Activated naive CD4-positive, alpha-beta T cell (primary cell): ENCODE measurements around the gene TSNAXIP1.
A peak's percentile ranks its signal among the peaks of the same experiment; 100 is the strongest.
"Not testable (repeated sequence)": the region's sequence is repeated elsewhere in the genome, so short reads cannot be mapped to it uniquely, and the experiment has no call there.

Experiments
- DNase-seq, 4 experiments: peaks; one replicate each; lab custom pipeline; 2025; lab: John Stamatoyannopoulos, UW

TSNAXIP1 gene

DNA sequence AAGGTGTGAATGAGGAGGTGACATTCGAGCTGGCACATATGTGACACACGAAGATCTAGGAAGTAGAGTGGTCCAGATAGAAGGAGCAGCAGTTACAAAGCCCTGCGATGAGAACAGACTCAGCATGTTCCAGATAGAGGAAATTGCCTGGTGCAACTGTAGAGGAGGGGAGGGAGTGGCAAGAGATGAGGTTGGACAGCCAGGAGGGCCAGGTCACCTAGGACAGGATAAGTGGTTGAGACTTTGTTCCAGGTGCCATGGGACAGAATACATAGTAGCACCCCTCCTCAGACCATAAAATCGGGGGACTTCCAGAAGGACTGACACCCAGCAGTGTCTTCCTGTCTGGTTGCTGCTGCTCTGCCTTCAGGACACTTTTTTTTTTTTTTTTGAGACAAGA is 51.8 kb downstream of the TSNAXIP1 start:
- no peak for DNase-seq

DNA sequence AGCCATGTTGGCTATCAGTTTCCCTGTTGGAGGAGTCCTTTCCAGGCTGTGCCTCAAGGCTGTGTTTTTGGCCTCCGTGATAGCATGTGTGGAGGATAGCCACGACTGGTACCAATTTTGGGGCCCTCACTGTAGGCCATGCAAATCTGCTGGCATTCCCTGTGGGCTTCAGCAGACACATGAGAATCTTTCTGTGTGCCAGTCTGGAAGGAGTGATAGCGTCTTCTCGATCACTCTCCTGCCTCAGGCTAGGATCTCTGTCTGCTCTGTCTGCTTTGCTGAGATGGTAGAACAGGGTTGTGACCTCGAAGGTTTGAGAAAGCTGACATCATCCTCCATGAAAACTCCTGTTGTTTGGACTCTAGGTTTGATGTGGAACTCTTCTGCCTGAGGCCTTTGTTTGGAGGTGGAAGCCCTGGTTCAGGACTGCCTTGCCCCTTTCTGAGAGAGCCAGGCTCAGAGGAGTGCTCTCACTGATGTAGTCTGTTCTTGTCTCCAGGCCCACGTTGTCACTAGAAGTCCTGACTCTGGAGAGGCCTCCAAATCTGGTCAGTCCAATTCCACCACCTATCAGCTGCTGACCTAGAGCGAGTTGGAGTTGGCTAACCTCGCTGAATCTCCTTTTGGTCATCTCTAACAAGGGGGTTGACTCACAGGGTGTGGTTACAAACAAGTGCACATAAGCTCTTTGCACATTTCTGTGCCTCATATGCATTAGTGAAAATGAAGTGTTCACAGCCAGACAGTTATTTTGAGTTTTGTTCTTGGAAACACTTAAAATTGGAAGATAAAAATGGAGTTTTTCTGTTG is 54.1 kb downstream of the TSNAXIP1 start:
- DNase-seq: no peak

DNA sequence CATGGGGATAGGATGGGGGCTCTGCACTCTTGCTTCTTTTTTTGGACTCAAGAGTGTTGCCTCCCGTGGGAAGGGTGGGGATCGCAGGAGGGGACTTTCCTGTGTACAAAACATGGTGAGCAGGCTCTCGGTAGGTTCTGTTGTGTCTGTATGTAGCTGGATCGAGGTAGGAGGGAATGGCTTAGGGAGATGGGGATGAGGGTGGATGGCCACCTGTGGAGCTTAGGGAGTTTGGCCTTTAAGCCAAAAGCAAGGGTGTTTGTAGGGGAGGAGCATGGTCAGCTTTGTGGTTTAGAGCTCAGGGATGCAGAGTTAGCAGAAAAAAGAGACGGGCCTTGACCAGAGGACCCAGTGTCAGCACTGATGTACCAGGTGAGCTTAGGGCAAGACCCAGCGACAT is 55.2 kb downstream of the TSNAXIP1 start:
- DNase-seq: no peak

DNA sequence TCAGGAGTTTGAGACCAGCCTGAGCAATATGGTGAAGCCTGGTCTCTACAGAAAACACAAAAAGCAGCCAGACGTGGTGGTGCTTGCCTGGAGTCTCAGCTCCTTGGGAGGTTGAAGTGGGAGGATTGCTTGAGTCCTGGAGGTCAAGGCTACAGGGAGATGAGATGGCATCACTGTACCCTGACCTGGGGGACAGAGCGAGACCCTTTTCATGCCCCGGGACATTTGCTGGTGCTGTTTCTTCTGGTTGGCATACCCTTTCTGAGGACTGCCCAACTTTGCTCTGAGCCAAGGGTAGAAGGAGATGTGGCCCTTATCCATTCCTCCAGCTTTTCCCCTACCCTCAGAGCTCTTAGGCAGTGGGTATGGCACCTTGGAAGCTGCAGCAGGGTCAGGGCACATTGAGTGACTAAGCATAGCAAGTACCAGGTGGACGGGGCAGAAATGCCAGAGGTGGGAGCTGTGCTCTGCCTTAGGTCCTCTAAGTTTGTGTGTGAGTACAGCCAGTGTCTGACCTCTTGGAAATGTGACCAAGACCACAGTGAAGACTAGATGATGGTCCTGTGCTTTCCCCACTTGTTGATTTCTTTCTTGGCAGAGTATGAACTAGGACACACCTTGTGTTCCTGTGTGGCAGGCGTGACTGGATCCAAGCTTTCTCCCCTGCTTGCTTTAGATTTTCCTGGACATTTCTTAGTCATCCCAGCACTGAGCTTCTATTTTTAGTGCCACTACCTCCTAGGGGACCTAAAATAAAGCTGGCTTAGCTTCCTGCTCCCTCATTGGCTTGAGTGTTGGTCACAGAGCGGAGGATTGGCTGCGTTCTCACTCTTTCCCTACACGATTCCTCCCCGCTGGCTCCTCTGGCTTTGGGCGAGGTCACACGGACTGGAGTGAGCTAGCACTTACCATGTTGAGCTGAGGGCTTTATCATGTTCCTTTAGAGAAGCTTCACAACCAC is 56.2 kb downstream of the TSNAXIP1 start:
- no peak for DNase-seq

DNA sequence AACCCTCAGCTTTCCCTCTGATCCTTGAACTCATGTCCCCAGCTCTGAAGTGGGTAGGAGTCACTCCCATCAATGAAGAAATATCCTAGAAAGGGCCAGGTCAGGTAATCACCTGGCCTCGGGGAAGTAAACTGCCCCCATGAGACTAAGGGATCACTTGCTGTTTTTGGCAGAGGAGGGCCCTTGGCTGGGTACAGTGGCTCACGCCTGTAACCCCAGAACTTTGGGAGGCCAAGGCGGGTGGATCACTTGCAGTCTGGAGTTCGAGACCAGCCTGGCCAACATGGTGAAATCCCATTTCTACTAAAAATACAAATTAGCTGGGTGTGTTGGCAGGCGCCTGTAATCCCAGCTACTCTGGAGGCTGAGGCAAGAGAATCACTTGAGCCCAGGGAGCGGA is 57.4 kb downstream of the TSNAXIP1 start:
- not testable (repeated sequence) for DNase-seq

DNA sequence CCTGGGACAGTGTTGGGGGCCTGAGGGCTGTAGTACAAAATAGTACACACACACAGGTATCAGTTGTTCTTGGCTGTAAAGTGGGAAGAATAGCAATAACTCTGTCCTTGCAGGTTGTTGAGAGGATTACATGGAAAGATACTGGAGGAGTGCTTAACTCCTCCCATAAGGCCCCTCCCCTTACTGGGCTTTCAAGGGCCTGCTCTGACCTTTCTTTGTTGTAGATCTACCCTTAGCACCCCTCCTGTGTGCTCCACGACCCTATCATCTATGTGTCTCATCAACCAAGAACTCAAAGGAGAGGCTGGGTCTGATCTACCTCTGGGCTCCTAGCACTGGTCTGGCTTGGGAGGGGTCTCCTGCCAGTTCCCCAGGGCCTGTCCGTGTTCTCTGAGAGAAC is 57.9 kb downstream of the TSNAXIP1 start:
- DNase-seq: no peak

DNA sequence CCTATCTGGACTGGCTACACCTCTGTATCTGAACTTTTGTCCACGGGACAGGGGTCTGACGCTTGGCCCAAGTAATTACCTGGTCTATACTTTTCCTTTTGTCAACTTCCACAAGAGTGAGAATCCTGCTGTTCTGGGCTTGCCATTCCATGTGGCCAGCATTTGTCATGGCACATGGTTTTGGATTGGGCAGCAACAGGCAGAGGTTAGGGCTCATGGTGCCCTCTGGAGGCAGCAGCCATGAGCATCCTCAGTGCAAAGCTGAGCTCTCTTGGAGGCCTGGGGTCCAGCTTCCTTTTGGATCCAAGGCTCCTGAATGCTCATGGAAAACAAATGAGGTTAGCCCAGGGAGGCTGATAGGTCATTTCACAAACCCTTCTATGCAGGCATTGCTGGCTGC is 58.6 kb downstream of the TSNAXIP1 start:
- DNase-seq: no peak

DNA sequence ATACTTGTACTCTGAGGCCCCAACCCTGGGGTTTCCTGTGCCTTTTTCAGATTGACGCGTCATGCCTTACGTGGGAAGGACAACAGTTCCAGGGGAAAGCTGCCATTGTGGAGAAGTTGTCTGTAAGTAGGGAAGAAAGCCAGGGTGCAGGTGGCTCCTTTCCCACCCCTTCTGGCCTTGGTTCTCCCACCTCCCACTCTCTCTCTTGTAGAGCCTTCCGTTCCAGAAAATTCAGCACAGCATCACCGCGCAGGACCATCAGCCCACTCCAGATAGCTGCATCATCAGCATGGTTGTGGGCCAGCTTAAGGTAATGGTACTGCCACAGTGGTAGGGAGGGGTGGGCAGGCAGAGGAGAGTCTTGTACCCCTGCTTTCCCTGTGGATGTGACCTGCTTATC is 61.6 kb downstream of the TSNAXIP1 start:
- DNase-seq: no peak

DNA sequence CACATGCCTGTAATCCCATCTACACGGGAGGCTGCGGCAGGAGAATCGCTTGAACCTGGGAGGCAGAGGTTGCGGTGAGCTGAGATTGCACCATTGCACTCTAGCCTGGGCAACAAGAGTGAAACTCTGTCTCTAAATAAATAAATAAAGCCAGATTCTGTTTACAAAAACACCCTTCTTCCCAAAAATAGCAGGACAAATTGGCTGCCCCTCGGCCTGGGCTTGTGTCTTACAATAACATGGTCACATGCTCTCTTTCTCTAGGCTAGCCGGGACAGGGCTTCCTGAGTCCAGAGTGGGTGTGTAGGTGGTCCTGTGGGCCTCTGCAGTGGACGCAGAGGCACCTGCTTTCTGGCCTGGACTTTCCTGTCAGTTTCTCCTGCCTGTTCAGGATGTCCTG is 63.0 kb downstream of the TSNAXIP1 start:
- DNase-seq: no peak

DNA sequence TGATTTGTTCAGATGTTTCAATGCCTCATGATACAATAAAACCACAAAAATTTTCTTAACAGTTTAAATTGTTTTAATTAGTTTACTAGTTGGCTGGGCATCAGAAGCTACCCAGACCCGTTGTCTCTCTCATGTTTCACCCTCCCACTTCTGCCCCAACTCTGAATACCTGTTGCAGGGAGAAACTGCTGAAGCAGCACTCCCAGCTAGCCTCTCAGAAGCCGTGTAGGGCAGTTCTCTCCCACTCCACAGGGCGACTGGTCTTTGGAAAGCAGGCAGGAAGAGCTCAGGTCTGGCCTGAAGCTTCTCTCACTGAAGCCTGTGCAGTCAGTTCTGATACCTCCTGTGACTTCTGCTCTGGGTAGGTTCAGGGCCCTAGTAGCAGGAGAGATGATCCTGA is 64.6 kb downstream of the TSNAXIP1 start:
- DNase-seq: no peak

DNA sequence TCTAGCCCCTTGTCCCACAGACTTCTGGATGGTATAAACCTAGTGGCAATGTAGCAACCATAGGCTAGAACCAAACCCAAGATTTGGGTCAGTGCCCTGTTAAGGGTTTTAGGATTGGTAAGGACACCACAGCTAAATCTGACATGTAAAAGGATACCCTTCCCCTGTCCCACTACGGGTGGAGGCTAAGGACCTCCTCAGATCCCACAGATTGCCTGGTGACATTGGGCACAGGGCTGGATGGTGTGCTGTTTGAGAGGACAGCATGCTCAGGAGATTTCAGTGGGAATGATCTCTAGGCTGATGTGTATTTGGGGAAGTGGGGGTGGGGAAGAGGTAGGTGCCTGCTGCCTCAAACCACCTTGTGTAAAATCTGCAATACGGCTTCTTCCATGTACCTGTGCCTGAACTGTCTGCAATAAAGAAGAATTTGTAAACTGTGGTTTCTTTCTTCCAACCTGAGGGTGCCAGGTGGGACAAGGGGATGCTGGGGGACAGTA is 65.5 kb downstream of the TSNAXIP1 start:
- DNase-seq: no peak

DNA sequence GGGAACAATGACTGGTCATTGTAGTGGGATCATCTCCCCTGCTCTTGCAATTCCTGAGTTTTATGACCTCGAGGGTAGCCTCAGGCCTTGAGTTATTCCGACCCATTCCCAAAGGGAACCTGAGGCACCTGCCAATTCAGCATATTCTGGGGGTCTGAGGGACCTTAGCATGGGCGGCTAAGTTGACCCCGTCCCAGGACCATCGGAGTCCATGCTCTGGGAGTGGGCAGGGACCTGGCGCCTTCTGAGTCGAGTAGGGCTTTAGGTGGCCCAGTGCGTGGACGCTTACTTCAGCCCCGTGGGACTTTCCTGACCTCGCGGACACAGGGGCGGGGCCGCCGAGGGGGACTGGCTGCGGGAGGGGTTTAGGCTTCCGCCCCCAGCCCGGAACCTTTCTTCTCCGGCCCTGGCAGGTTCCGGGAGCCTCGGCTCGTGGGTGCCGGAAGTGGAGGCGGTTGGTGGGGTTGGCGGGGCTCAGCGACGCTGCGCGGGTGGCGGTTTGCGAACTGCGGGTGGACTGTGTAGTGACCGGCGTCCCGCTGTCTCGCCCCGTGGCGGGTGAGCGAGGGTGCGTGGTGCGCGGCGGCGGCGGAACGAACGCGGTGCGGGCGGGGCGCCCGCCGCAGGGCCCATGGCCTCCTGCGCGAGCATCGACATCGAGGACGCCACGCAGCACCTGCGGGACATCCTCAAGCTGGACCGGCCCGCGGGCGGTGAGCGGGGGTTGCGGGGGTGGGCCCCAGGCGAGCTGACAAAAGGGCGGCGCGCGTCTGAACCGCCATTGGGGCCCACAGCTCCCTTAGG is 66.1 kb downstream of the TSNAXIP1 start, which contains the start of gene EDC4:
Gene EDC4, plus strand, starts transcription at position 422 of the 804 bp plus-strand sequence. Its CDS starts 210 bp downstream, at position 632.
- peak; percentile 42 to 83 (median 74) for DNase-seq

DNA sequence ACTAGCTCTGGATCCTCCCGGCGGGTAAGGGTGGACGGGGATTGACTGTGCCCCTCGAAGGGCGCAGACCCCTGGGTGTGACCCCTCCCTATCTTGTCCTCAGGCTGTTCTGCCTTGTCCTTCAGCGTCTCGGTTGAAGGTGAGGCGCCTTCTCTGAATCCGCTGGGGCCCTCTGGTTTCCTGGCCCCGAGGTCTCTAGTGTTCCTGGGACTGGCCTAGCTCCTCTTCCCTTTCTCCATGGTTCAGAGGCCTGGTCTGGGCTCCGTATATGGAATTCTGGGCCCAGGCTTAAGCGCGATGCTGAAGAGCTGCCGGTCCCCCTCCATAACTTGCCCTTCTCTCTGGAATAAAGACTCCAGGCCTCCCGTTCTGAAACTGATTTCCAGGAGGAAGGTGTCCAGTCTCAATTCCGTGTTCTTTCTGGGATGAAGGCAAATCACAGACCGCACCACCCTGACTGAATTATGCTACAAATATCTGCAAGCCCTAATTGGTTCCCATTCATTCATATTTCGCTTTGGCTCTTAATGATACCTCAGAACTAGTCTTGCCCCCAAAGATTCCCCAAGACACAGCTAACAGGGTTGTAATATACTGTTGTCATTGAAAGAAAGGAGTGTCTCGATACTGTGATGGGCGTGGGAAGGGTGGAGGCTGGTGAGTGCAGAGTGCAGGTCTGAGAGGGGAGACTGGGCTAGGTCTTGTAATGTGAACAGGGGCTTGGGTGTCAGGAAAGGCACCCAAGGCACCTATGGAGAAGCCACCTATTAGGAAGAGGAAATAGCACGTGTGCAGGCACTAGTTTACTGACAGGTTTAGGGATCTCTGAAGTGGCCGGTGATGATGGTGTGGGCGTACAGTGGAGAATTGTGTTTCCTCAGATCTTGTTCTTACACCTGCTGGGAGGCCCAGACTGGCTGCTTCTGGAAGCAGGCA is 67.0 kb downstream of the TSNAXIP1 start:
- no peak for DNase-seq

DNA sequence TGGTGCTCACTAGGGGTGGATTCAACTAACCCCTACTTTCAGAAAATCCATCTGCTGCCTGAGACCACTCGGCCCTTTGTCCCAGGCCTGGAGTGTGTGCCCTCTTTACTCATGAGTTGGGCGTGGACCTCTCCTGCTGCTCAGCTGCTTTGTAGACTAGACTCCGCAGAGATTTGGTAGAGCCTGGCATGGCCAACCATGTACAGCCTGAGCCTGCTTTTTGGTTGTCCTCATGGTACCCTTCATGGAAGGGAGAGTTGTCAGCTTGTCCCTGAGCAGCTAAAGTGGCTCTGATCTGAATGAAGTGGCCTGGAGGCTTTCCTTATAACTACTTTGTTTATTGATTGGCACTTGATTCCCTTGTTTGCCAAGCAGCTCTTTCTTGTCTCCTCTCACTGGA is 67.7 kb downstream of the TSNAXIP1 start:
- no peak for DNase-seq

DNA sequence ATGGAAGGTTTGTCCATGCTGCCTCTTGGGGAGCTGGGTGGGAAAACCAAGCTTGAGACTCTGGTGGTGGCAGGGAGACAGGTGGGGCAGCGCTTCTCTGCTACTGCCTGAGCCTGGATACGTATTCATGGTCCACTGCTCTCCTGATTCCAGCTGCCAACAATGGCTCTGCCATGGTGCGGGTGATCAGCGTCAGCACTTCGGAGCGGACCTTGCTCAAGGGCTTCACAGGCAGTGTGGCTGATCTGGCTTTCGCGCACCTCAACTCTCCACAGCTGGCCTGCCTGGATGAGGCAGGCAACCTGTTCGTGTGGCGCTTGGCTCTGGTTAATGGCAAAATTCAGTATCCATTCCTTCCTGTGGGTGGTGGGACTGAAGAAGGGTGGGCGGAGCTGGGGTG is 70.4 kb downstream of the TSNAXIP1 start:
- no peak for DNase-seq
